GM13977 (cell line): Measurements from ENCODE around the gene CABP1.

Experiments used
- DNase-seq: peaks from one replicate; pipeline ENCODE4 v3.0.0; 2012; ENCODE audit warnings: low spot score
- in situ Hi-C: fragments of 300-500 bp; cut with MboI; formaldehyde crosslinking; loops from one replicate; pipeline ENCODE4 v1.12.0; 2022; ENCODE audit warnings: low sequenced_read_pairs, low pct_unique_long_range_greater_than_20kb, mixed read lengths, inconsistent platforms; ENCODE audit not compliant: unreplicated experiment
- TF ChIP-seq, protein P1 (sequence below): IDR thresholded peaks from 2 replicates; pipeline ENCODE4 v1.5.1; 2012; ENCODE audit warnings: mild to moderate bottlenecking, control low read depth; ENCODE audit not compliant: insufficient read depth; ENCODE audit errors: extremely low read depth, missing control alignments

CABP1 gene

DNA sequence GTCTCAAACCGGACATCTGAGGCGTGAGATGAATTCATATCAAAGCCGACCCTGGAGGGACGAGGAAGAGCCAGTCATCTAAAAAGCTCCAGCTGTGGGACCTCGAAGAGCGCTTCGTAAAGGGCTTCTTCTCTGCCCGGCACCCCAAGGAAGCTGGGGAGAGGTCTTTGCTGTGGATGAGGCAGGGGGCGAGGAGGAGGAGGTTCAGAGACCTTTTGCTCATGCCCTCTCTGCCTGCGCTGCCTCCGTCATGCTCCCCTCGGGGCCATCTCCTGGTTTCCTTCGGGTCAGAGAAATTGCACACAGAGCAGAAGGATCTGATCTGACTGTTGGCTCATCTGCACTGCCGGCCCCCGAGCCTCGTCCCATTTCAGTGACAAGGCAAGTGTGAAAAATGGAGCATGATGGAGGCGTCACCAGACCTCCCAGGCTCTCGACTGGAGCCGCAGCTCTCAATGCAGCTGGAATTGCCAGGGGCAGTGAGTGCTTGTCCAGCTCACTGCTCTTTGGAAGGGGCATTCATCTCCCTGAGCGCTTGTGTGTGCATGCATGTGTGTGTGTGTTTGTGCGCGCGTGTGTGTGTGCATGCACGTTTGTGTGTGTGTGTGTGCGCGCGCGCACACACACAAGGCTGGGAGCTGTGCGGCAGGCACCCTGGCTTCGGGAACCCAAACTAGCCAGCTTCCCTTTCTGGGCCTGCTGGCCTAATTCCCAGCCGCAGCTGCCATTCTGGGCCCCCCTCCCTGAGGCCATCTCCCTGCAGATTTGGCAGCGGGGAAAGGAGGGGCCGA is 9.2 kb downstream of the CABP1 start:
- TF ChIP-seq, protein P1, sequence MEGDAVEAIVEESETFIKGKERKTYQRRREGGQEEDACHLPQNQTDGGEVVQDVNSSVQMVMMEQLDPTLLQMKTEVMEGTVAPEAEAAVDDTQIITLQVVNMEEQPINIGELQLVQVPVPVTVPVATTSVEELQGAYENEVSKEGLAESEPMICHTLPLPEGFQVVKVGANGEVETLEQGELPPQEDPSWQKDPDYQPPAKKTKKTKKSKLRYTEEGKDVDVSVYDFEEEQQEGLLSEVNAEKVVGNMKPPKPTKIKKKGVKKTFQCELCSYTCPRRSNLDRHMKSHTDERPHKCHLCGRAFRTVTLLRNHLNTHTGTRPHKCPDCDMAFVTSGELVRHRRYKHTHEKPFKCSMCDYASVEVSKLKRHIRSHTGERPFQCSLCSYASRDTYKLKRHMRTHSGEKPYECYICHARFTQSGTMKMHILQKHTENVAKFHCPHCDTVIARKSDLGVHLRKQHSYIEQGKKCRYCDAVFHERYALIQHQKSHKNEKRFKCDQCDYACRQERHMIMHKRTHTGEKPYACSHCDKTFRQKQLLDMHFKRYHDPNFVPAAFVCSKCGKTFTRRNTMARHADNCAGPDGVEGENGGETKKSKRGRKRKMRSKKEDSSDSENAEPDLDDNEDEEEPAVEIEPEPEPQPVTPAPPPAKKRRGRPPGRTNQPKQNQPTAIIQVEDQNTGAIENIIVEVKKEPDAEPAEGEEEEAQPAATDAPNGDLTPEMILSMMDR, result peak; percentile 17
- DNase-seq, result no peak
- in situ Hi-C loops, result loop anchor here (10.0 kb wide), 1 partner anchor 65 kb away; the partner anchor contains the start of gene UNC119B

- in situ Hi-C loops, result no loop called here
- TF ChIP-seq, protein P1, result no peak
- DNase-seq, result no peak
Observed at GRCh38 chr12:120650233-120650690, 9.8 kb downstream of the CABP1 start.

DNA sequence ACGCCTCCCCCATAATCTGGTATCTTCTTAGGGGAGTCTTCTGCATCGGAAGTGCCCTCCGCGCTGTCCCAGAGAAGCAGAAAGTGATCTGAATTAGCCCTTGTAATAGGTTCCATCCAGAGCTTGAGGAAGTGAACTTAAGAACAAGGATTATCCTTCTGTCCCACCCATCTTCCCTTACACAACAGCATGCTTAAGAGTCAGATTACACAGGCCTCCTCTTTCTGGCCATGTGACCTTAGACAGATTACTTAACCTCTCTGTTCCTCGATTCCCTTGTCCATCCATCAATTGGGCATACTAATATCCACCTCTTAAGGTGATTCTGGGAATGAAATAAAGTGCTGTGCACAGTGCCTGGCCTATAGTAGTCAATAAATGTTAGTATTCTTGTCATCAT is 11.4 kb downstream of the CABP1 start:
- in situ Hi-C loops, result no loop called here
- TF ChIP-seq, protein P1, result no peak
- no peak for DNase-seq

- in situ Hi-C loops, result no loop called here
- TF ChIP-seq, protein P1, result no peak
- DNase-seq, result no peak
Observed at GRCh38 chr12:120652656-120653435, 12.4 kb downstream of the CABP1 start.

DNA sequence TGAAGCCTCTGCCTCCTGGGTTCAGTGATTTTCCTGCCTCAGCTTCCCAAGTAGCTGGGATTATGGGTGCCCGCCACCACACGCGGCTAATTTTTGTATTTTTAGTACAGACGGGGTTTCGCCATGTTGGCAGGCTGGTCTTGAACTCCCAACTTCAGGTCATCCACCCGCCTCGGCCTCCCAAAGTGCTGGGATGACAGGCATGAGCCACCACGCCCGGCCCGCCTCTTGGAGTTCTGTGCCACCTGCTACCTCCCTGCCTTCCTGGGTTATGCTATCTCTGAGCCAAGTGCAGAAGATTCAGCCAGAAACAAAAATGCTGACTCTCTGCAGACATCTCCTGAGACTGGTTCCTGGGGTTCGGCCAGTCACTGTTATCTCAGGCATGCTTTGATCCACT is 13.2 kb downstream of the CABP1 start:
- TF ChIP-seq, protein P1, result no peak
- in situ Hi-C loops, result no loop called here
- DNase-seq, result no peak

- TF ChIP-seq, protein P1, result no peak
- in situ Hi-C loops, result no loop called here
- no peak for DNase-seq
Observed at GRCh38 chr12:120654656-120655055, 14.2 kb downstream of the CABP1 start.
